GM18519 (cell line): Measurements from ENCODE around the gene MYOC.
"Not testable (repeated sequence)": the region's sequence is repeated elsewhere in the genome, so short reads cannot be mapped to it uniquely, and the experiment has no call there.

Source experiments
- ATAC-seq: cut with Tn5 transposase; IDR thresholded peaks from one replicate; pipeline ENCODE4 v1.9.1; 2021; ENCODE audit warnings: mild to moderate bottlenecking, moderate library complexity; ENCODE audit not compliant: unreplicated experiment, low FRiP score

The MYOC gene

GRCh38 chr1:171652234-171652822 is at the start of gene MYOC:
Gene MYOC, minus strand, starts transcription at chr1:171652688. Its CDS starts 77 bp downstream, at chr1:171652611.
- no peak for ATAC-seq

GRCh38 chr1:171699531-171699930 is 47.0 kb upstream of the MYOC start:
- no peak for ATAC-seq

GRCh38 chr1:171695772-171696171 is 43.3 kb upstream of the MYOC start:
- not testable (repeated sequence) for ATAC-seq

- ATAC-seq, result not testable (repeated sequence)
Measured at GRCh38 chr1:171693541-171693940, 41.1 kb upstream of the MYOC start.

GRCh38 chr1:171683870-171684269 is 31.4 kb upstream of the MYOC start:
- ATAC-seq, result no peak

- ATAC-seq, result no peak
Measured at GRCh38 chr1:171680339-171680738, 27.9 kb upstream of the MYOC start.

- no peak for ATAC-seq
Measured at GRCh38 chr1:171676823-171677222, 24.3 kb upstream of the MYOC start.

GRCh38 chr1:171674431-171675405 is 22.2 kb upstream of the MYOC start:
- no peak for ATAC-seq

GRCh38 chr1:171670739-171671138 is 18.3 kb upstream of the MYOC start:
- no peak for ATAC-seq

- no peak for ATAC-seq
Measured at GRCh38 chr1:171668372-171668771, 15.9 kb upstream of the MYOC start.

- ATAC-seq, result no peak
Measured at GRCh38 chr1:171666114-171666769, 13.8 kb upstream of the MYOC start.

- ATAC-seq, result no peak
Measured at GRCh38 chr1:171664976-171665375, 12.5 kb upstream of the MYOC start.

GRCh38 chr1:171663854-171664575 is 11.5 kb upstream of the MYOC start:
- no peak for ATAC-seq

- ATAC-seq, result no peak
Measured at GRCh38 chr1:171663036-171663853, 10.8 kb upstream of the MYOC start.

GRCh38 chr1:171661076-171661650 is 8.7 kb upstream of the MYOC start:
- ATAC-seq, result no peak

- not testable (repeated sequence) for ATAC-seq
Measured at GRCh38 chr1:171656206-171656605, 3.7 kb upstream of the MYOC start.

- no peak for ATAC-seq
Measured at GRCh38 chr1:171655746-171656116, 3.2 kb upstream of the MYOC start.

- ATAC-seq, result peak; percentile 69
Measured at GRCh38 chr1:171654942-171655745, 2.7 kb upstream of the MYOC start.
